Peyer's patch (tissue), 4 donors: ENCODE data around the gene BTBD1.

Experiments used
- CTCF ChIP-seq, 6 experiments: fragments of 450-650 bp in 4 of 6; fragments of 200-600 bp in 2 of 6; sonication (generic) in 1 of 6; IDR thresholded peaks; one replicate each; pipeline ENCODE4 v1.5.1; 2017 to 2019; ENCODE audit warnings: antibody characterized with exemption in 6 of 6, mild to moderate bottlenecking in 3 of 6, moderate library complexity in 1 of 6
- POLR2A ChIP-seq, 2 donors: fragments of 450-650 bp; IDR thresholded peaks; one replicate each; pipeline ENCODE4 v1.5.1; 2017; ENCODE audit warnings: antibody characterized with exemption in 2 of 2, mild to moderate bottlenecking in 2 of 2, moderate library complexity in 2 of 2

- TF ChIP-seq CTCF (IDR thresholded peaks at IDR 0.05) (no peak), POLR2A (IDR thresholded peaks at IDR 0.05) (no peak)
Observed at GRCh38 chr15:83115831-83116565, 48.9 kb upstream of the BTBD1 start.
